SKM-1 treated with dmso at 0.1 percent for 144 hours (cell line): ENCODE data around the gene SNX21.
"Not testable (repeated sequence)": the region's sequence is repeated elsewhere in the genome, so short reads cannot be mapped to it uniquely, and the experiment has no call there.

Source experiments
- DNase-seq: peaks from one replicate; lab custom pipeline; 2025; ENCODE audit not compliant: unreplicated experiment; lab: John Stamatoyannopoulos, UW

The SNX21 gene, protein sequence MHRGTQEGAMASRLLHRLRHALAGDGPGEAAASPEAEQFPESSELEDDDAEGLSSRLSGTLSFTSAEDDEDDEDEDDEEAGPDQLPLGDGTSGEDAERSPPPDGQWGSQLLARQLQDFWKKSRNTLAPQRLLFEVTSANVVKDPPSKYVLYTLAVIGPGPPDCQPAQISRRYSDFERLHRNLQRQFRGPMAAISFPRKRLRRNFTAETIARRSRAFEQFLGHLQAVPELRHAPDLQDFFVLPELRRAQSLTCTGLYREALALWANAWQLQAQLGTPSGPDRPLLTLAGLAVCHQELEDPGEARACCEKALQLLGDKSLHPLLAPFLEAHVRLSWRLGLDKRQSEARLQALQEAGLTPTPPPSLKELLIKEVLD

DNA sequence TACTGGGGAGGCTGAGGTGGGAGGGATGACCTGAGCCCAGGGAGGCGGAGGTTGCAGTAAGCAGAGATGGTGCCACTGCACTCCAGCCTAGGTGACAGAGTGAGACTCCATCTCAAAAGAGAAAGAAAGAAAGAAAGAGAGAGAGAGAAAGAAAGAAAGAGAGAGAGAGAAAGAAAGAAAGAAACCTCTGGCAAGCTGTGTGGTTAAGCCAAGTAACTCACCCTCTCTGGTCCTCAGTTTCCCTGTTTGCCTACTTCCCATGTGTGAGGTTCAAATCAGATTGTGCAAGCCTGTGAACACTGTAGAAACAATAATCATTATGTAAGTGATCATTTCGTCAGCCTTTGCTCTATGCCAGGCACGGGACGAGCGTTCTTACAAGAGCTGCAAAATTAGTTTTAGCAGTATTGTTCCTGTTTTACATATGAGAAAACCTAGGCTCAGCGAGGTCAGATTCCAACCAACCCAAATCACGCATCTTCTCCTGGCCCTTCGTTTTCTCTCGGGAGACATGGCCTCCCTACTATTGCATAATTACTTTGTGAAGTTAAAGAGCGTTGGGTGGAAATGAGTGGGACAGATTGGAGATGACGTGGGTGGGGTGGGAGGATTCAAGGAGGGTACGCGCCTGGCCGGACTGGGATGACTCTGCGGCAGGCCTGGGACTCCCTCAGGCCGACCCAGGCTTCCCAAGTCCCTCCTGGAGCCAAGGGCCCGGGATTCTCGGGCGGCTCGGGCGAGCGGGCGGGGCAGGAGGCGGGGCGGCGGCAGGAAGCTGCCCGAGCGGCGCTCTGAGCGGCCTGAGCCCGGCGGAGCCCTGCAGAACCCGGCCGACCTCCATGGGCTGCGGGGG lies at the start of gene SNX21:
Gene SNX21 (plus strand): TSS at position 770 of the 853 bp plus-strand sequence. CDS start 121 bp downstream, outside the sequence.
- peak; percentile 77 for DNase-seq

DNA sequence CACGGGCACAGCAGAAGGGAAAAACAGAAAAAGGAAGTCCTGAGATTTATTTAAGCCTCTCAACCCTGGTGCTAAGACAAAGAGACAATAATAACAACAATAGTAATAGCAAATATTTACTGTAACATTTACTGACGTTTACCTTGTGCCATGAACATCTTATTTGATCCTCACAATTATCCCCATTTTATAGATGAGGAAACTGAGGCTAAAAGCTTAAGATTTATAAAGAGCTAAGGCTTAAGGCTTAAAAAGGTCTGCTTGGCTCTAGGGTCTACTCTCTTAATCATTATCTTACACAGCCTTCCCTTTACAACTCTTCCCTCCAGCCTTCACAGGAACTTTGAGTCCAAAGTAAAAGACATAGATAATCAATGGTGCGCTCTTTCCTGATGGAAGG lies 45.2 kb upstream of the SNX21 start:
- DNase-seq: no peak

DNA sequence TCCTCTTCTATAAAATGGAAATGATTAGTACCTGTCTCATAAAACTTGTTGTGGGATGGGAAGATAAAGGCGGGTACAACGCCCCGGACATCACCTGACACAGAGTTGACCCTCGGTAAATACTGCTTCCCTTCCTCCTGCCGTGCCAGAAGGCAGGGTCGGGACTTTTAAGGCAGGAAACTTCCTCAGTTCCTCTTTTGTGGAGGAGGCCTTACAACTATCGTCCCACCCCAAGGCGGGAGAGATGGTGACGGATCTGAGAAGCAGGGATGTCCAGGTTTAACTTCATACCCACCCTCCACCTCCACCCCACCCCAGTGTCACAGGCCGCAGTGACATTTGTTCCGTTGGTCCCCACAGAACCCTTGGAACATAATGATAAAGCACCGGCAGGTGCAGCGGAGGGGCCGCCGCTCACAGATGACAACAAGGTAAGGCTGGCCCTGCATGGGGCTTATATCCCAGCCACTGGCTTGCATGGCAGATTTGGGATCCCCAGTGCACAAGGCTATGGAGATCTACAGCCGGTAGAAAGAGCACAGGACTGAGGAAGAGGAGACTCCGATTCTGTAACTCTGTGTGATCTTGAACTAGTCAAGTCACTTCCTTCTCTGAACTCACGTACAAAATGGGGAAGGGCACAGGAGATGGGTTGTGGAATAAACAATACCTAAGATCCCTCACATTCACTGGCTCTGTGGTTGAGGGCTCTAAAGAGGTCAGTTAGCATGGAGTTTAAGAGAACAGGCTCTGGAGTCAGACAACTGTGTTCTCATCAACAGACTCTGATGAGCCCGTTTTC lies 41.1 kb upstream of the SNX21 start:
- peak; percentile 41 for DNase-seq

DNA sequence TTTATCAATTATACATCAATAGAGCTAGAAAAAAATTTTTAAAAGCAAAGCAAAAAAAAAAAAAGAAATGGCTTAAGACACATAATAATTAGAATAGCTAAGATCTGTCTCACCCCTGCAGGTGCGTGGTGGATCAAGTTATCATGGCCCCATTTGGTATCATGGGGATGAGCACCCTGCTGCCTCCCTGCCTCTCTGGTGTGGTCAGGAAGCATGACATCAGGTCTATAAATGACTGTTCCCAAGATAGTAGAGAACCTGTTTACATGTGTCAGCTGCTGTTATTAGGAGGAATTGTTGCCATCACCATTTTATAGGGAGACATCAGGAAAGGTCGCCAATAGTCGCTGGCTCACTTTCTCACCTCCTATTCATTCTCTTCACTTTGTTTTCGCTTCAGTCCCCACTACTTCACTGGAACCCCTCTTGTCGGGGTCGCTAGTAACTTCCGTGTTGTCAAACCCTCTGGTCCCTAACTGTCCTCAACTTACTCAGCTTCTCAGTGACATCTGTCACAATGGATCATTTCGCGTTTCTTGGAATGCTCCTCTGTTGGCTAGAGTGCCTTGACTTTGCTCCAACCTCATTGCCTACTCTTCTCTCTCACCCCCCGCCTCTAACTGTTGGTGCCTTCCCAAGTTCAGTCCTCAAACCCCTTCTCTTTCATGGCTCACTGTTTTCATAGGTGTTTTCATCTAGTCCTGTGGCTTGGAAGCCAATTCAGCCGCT lies 37.1 kb upstream of the SNX21 start:
- DNase-seq: no peak

DNA sequence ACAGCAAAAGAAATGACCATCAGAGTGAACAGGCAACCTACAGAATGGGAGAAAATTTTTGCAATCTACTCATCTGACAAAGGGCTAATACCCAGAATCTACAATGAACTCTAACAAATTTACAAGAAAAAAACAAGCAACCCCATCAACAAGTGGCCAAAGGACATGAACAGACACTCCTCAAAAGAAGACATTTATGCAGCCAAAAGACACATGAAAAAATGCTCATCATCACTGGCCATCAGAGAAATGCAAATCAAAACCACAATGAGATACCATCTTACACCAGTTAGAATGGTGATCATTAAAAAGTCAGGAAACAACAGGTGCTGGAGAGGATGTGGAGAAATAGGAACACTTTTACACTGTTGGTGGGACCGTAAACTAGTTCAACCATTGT lies 36.1 kb upstream of the SNX21 start:
- DNase-seq: not testable (repeated sequence)

DNA sequence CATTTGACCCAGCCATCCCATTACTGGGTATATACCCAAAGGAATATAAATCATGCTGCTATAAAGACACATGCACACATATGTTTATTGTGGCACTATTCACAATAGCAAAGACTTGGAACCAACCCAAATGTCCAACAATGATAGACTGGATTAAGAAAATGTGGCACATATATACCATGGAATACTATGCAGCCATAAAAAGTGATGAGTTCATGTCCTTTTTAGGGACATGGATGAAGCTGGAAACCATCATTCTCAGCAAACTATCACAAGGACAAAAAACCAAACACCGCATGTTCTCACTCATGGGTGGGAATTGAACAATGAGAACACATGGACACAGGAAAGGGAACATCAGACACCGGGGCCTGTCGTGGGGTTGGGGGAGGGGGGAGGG lies 35.6 kb upstream of the SNX21 start:
- DNase-seq: not testable (repeated sequence)

DNA sequence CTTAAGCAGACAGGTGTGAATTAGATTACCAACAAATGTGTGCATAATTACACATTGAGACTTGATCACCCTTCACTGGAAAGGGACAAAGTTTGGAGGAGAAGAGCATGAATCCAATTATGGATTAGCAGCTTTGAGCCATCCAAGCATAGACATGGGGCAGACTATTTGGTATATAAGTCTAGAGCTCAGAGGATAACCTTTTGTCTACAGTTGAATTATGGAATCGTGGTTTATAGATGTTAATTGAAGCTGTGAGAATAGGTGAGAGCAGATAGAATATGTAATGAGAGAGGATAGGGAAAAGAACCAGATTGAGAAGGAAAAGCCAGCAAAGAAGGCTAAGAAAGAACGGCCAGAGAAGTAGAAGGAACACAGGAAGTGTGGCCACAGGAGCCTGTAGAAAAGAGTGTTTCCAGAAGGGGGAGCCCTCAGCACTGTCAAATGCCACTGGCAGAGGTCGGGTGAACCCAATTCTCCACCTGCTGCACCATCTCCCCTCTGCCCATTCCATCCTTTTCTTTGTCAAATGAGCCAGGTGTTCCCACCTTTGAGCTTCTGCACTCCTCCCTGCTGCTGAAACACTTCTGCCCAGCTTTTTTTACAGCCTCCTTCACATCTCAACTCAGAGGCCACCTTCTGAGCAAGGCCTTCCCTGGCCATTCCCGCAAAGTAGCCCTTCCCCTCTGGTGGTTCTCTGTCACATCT lies 34.5 kb upstream of the SNX21 start:
- peak; percentile 47 for DNase-seq

DNA sequence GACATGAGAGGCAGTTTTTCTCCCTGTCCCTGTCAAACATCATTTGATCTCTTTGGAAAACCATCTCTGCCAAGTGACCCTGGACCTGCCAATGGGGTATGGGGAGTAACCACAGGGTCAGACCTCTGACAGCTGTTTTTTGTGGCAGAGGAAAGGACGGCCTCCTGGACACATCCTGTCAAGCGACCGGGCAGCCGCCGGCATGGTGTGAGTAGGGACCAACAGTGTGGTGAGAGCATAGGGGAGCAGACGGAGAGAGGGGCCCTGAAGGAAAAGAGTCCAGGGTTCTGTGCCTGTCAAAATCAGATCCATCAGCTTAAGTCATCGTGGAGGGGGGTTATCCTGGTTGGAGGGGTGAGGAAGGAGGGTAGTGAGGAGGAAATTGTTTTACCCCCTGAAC lies 31.7 kb upstream of the SNX21 start:
- DNase-seq: no peak

DNA sequence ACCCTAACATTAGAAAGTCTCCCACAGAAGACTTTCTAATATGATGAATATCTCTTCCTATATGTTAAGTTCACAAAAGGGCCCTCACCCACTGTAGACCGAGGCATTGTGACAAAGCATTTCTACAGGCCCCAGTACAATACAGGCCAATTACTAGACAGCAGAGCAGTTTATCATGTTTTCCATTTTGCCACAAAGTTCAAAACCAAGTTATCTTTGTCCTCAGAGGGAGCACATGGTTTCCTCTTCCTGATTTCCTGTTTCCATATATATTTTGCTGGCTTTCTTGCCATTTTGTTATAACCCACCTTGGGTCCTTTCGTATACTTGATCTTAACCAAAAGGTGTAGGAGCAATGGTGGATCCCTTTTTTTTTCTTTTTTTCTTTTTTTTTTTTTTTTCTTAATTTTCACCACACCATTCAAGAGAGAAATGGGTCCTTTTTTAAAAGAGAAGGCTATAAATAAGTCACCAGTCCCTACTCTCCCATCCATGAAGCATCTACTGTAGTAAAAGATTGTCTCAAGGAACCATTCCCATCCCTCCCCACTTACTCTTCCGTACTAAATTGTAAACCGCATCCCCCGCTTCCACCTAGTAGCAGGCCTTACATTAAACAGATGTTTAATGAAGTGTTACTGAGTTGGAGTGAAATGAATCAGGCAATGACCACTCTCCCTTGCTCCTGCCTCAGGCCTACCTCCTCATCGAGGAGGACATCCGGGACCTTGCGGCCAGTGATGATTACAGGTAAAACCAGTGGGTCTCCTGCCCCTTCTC lies 23.2 kb upstream of the SNX21 start:
- no peak for DNase-seq

DNA sequence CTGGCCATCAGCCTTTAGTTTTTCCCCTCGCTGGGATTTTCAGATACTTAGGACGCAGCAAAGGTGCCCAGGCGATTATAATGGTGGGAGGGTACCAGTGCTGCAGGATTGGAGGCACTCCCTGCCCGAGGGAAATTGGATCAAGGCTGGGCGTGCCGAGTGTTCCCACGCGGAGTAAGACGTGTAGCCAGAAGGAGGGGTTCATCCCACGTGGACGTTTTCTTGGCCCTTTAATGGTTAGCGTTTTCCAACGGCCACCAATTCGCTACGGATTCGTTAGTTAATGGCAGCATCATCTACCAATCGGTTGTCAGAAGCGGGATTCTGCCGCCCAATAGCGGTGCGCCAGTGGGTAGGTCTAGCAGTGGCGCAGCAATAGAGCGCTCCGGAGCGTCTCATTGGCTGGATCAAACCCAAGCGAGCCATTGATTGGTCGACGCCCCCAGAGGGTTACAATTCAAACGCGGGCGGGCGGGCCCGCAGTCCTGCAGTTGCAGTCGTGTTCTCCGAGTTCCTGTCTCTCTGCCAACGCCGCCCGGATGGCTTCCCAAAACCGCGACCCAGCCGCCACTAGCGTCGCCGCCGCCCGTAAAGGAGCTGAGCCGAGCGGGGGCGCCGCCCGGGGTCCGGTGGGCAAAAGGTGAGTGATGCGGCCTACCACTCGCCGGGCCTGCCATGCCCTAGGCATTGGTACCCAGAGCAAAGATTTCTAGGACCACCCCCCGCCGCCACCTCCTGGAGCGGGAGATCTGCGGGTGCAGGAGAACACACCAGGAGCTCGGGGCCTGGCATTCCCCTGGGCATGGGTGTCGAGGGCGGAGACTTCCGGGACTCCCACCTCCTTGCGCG lies 21.2 kb upstream of the SNX21 start, which contains the start of gene UBE2C:
Gene UBE2C (plus strand): TSS at position 488 of the 849 bp plus-strand sequence. CDS start 52 bp downstream, at position 540.
- no peak for DNase-seq

DNA sequence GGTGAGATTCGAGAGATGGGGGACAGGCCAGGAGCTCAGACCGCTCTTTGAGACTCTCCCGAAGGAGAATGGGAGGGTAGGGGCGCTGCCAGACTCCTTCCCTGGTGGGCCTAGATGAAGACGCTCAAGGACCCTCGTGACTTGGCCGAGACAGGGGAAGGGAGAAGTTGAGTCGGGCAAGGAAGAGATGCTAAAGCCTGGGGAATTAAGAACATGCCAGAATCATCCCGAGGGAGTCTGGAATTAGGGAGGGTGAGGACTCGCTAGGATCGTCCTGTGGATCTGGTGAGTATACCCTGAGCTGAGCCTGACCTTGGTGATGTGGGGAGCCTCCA lies 20.6 kb upstream of the SNX21 start:
- no peak for DNase-seq

DNA sequence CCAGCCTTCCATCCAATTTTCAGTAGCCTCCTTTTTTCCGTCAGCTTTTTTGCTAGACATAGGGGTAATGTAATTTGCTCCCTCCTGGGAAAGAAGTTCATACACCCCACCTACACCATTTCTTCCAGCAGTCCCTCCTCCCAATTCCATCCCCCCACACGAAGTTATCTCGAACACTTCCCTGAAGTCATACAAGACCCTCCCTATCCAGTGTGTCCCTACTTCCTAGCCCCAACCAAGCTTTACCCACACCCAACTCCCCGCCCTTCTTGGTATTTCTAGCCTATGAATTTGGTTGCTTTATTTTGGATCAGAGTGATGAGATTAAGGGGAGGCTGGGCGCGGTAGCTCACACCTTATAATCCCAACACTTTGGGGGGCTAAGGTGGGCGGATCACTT lies 20.1 kb upstream of the SNX21 start:
- DNase-seq: no peak

DNA sequence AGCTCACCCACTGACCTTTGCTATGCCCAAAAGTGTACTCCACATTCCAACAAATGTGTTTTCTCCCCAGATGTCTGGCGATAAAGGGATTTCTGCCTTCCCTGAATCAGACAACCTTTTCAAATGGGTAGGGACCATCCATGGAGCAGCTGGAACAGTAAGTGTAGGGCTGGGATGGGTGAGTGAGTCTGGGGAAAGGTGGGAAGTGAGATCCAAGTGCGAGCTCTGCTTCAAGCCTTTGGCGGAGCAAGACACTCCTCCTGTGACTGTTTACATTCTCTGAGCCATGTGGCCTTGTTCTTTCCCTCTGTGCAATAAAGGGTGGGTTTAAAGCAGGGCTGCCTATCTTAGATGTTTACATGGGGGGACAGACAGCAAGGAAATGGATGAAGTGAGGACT lies 19.3 kb upstream of the SNX21 start:
- DNase-seq: no peak

DNA sequence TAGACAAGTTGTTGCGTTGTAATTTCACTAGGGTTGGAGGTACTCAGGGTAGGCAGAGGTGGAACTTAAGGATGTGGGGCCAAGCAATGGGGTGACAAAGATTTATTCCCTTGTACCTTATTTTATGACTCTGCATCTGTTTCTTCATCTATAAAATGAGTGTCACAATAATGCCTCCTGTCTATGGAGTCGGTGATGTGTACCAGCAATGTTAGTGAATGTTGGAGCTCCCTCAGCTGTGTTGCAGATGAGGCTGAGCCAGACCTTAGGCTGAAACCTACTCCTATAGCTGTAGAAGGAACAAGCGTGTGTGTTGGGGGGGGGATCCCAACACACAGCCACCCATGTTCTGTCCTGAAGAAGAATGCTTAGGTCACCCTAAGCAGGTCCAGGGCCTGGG lies 16.6 kb upstream of the SNX21 start:
- no peak for DNase-seq

DNA sequence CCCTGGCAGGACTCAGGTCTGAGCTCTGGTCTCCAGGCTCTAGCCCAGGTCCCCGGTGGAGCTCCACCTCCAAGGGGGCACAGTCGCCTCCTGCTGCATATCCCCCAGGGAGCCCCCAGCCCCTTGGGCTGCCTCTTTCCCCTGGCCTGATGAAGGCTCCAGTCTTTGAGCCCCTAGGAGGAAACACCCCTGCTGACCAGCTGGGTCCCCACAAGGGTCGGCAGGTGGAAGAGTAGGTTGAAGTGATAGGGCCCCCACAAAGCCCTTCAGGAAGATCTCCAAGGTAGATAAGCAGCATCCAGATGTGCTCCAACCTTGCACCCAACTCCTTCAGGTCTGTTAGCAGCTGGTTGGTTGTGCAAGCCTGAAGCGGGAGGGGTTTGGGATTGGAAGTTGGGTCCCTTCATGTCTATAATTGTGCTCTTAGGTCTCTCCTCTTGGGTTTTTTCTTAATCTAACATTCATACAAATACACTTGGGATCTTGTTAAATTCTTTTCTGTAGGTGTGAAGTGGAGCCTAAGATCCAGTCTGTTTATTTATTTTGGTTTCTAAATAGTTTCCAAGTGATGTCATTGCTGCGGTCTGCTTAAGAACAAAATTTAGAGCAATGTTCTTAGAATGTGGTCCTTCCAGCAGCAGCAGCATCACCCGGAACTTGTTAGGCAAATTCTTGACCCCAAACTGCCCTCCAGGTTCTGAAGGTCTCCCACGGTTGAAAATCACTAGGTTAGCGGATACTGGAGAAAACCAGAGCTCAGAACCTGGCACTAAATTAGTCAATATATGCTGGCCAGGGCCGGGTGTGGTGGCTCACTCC lies 16.0 kb upstream of the SNX21 start:
- no peak for DNase-seq

DNA sequence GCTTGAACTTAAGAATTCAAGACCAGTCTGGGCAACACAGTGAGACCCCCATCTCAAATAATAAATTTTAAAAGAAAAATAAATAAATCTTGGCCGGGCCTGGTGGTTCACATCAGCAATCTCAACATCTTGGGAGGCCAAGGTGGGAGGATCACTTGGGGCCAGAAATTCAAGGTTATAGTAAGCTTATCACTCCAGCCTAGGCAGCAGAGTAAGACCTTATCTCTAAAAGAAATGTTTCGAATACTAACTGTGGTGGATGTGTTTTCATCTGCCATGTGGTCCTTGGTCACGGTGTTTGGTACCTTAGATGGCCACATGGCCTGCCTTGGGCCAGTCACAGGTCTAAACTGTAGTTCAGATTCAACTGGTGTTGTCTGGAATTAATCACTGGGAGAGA lies 15.4 kb upstream of the SNX21 start:
- DNase-seq: no peak

DNA sequence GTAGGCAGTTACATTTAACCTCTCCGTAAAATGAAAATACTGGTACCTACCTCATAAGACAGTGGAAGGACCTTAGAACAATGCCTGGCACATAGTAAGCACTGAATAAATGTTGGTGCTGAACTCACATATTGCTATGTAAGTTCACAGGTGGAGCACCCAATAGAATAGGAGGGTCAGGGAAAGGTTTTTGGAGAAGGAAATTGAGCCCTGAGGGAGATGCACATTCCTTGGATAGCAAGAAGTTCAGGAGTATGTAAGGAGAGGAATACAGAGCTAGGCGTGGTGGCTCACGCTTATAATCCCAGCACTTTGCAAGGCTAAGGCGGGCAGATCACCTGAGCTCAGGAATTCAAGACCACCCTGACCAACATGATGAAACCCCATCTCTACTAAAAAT lies 14.1 kb upstream of the SNX21 start:
- no peak for DNase-seq

DNA sequence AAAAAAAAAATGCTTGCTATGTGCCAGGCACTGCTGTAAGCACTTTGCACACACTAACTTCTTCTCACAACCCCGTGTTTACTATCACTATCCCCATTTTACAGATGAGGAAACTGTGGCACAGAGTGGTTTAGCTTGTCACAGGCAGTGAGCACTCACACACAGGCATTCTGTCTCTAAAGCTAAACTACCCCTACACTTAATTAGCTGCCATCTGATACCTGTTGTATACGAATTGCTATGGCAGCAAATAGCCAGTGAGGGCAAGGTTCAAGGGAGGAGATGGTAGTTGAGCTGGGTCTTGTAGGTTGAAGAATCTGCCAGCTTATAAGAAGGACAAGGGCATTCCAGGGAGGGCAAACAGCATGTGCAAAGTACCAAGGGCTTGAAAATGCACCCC lies 11.7 kb upstream of the SNX21 start:
- DNase-seq: no peak
